Chondrocyte (in vitro differentiated cells): ENCODE results near the gene RPUSD3. TPM values are rescaled to one million over a fixed set of nuclear protein-coding genes. Genes with fewer than 3 reads are reported as not detected.
A peak's percentile ranks its signal among the peaks of the same experiment; 100 is the strongest.

ENCODE experiments used
- DNase-seq: peaks from one replicate; pipeline ENCODE4 v3.0.0; 2021; ENCODE audit warnings: mixed read lengths, low spot score
- H3K27ac Mint-ChIP-seq: one replicate; pipeline ENCODE4 v1.8.0; 2021; ENCODE audit warnings: mild to moderate bottlenecking, moderate library complexity, mixed read lengths; ENCODE audit not compliant: unreplicated experiment
- H3K27me3 Mint-ChIP-seq: 2 replicates; pipeline ENCODE4 v1.8.0; 2021; ENCODE audit warnings: low read depth, mixed read lengths
- H3K36me3 Mint-ChIP-seq: 2 replicates; pipeline ENCODE4 v1.8.0; 2021; ENCODE audit warnings: low read depth, mixed read lengths
- H3K4me1 Mint-ChIP-seq: 2 replicates; pipeline ENCODE4 v1.8.0; 2021; ENCODE audit warnings: low read depth, mild to moderate bottlenecking, mixed read lengths
- H3K4me3 Mint-ChIP-seq: one replicate; pipeline ENCODE4 v1.8.0; 2021; ENCODE audit warnings: mild to moderate bottlenecking, moderate library complexity, mixed read lengths; ENCODE audit not compliant: unreplicated experiment
- H3K9me3 Mint-ChIP-seq: 2 replicates; pipeline ENCODE4 v1.8.0; 2021; ENCODE audit warnings: low read depth, mixed read lengths
- CTCF ChIP-seq: fragments of 200-600 bp; sonication (generic); IDR thresholded peaks from 2 replicates; pipeline ENCODE4 v1.5.0; 2021; ENCODE audit warnings: antibody characterized with exemption, mild to moderate bottlenecking, moderate library complexity
- total RNA-seq: library from RNA; stranded (reverse); gene quantifications from 3 replicates; pipeline ENCODE4 v1.2.1, GENCODE V29; 2021

RPUSD3 gene
- total RNA-seq, 1 donor from 2014 or later, result 27.7 TPM

GRCh38 chr3:9863058-9863772, 19.4 kb upstream of the RPUSD3 start:
- no peaks in the 10 kb centered on the region for H3K27me3 Mint-ChIP-seq
- no peak for DNase-seq
- peaks cover 18% of the 10 kb centered on the region for H3K4me1 Mint-ChIP-seq
- H3K9me3 Mint-ChIP-seq, result no peaks in the 10 kb centered on the region
- TF ChIP-seq CTCF, result no peak
- H3K4me3 Mint-ChIP-seq, result no peak overlapping the region
- no peaks in the 10 kb centered on the region for H3K36me3 Mint-ChIP-seq
- no peak overlapping the region for H3K27ac Mint-ChIP-seq

GRCh38 chr3:9862391-9863057, 18.7 kb upstream of the RPUSD3 start:
- peak; percentile 55 for TF ChIP-seq CTCF
- Mint-ChIP-seq H3K27ac (no peak overlapping the region), H3K27me3 (no peaks in the 10 kb centered on the region), H3K9me3 (no peaks in the 10 kb centered on the region), H3K36me3 (no peaks in the 10 kb centered on the region), H3K4me3 (no peak overlapping the region), H3K4me1 (peaks cover 18% of the 10 kb centered on the region)
- DNase-seq, result no peak

GRCh38 chr3:9861626-9862130, 17.9 kb upstream of the RPUSD3 start:
- Mint-ChIP-seq H3K4me1 (peaks cover 18% of the 10 kb centered on the region), H3K4me3 (no peak overlapping the region), H3K27me3 (no peaks in the 10 kb centered on the region), H3K36me3 (no peaks in the 10 kb centered on the region), H3K27ac (no peak overlapping the region), H3K9me3 (no peaks in the 10 kb centered on the region)
- DNase-seq, result no peak
- TF ChIP-seq CTCF, result no peak

- Mint-ChIP-seq H3K4me3 (no peak overlapping the region), H3K27ac (no peak overlapping the region), H3K36me3 (no peaks in the 10 kb centered on the region), H3K9me3 (no peaks in the 10 kb centered on the region), H3K27me3 (no peaks in the 10 kb centered on the region), H3K4me1 (peaks cover 18% of the 10 kb centered on the region)
- no peak for DNase-seq
- TF ChIP-seq CTCF, result no peak
Observed at GRCh38 chr3:9861201-9861600, 17.4 kb upstream of the RPUSD3 start.

GRCh38 chr3:9859530-9860025, 15.8 kb upstream of the RPUSD3 start:
- no peak for DNase-seq
- peaks cover under 1% of the 10 kb centered on the region for H3K27me3 Mint-ChIP-seq
- H3K4me1 Mint-ChIP-seq, result peaks cover 14% of the 10 kb centered on the region
- H3K9me3 Mint-ChIP-seq, result no peaks in the 10 kb centered on the region
- no peak overlapping the region for H3K27ac Mint-ChIP-seq
- no peak for TF ChIP-seq CTCF
- H3K4me3 Mint-ChIP-seq, result no peak overlapping the region
- no peaks in the 10 kb centered on the region for H3K36me3 Mint-ChIP-seq
